Measurements from ENCODE around the gene WDR6. TPM values are rescaled to one million over a fixed set of nuclear protein-coding genes. Genes with fewer than 3 reads are reported as not detected.

WDR6 gene
- total RNA-seq, 1 experiment from 2014 or later, result 138 TPM

- Mint-ChIP-seq H3K27ac (ENCODE audit: unreplicated experiment) (no peak overlapping the region), H3K36me3 (ENCODE audit: insufficient read depth, unreplicated experiment) (peaks cover 49% of the 10 kb centered on the region), H3K27me3 (ENCODE audit: unreplicated experiment) (no peaks in the 10 kb centered on the region), H3K4me3 (ENCODE audit: low read depth, unreplicated experiment) (no peak overlapping the region), H3K4me1 (ENCODE audit: low read depth, unreplicated experiment) (peaks cover 16% of the 10 kb centered on the region), H3K9me3 (ENCODE audit: low read depth, unreplicated experiment) (no peaks in the 10 kb centered on the region)
- peak; percentile 45 for DNase-seq
- intact Hi-C loops (cut with micrococcal nuclease; ENCODE audit: unreplicated experiment), result no loop called here
- BruUV-seq (replicated peaks), result no TSS peak
- CTCF ChIA-PET, result interaction anchor here (0.6 kb wide), 1 partner anchor 719 kb away, joined by 7 read pairs; no protein-coding TSS in a partner anchor
- TF ChIP-seq CTCF (IDR thresholded peaks at IDR 0.05; ENCODE audit: unreplicated experiment), result no peak
These were observed 2.6 kb upstream of the WDR6 start for GRCh38 chr3:49004352-49005302.

- Mint-ChIP-seq H3K4me1 (ENCODE audit: low read depth, unreplicated experiment) (peaks cover 16% of the 10 kb centered on the region), H3K27me3 (ENCODE audit: unreplicated experiment) (no peaks in the 10 kb centered on the region), H3K9me3 (ENCODE audit: low read depth, unreplicated experiment) (no peaks in the 10 kb centered on the region), H3K36me3 (ENCODE audit: insufficient read depth, unreplicated experiment) (peaks cover 53% of the 10 kb centered on the region), H3K27ac (ENCODE audit: unreplicated experiment) (no peak overlapping the region), H3K4me3 (ENCODE audit: low read depth, unreplicated experiment) (no peak overlapping the region)
- CTCF ChIA-PET, result no interaction called here
- TF ChIP-seq CTCF (IDR thresholded peaks at IDR 0.05; ENCODE audit: unreplicated experiment), result no peak
- no TSS peak for BruUV-seq (replicated peaks)
- intact Hi-C loops (cut with micrococcal nuclease; ENCODE audit: unreplicated experiment), result no loop called here
- DNase-seq, result no peak
These were observed 1.9 kb upstream of the WDR6 start for GRCh38 chr3:49005303-49005680.

GRCh38 chr3:49005998-49006397, 1.2 kb upstream of the WDR6 start:
- Mint-ChIP-seq H3K36me3 (ENCODE audit: insufficient read depth, unreplicated experiment) (peaks cover 60% of the 10 kb centered on the region), H3K9me3 (ENCODE audit: low read depth, unreplicated experiment) (no peaks in the 10 kb centered on the region), H3K27ac (ENCODE audit: unreplicated experiment) (peak overlapping the region; percentile 88), H3K4me1 (ENCODE audit: low read depth, unreplicated experiment) (peaks cover 16% of the 10 kb centered on the region), H3K27me3 (ENCODE audit: unreplicated experiment) (no peaks in the 10 kb centered on the region), H3K4me3 (ENCODE audit: low read depth, unreplicated experiment) (no peak overlapping the region)
- CTCF ChIA-PET, result no interaction called here
- BruUV-seq (replicated peaks), result no TSS peak
- intact Hi-C loops (cut with micrococcal nuclease; ENCODE audit: unreplicated experiment), result no loop called here
- no peak for DNase-seq
- no peak for TF ChIP-seq CTCF (IDR thresholded peaks at IDR 0.05; ENCODE audit: unreplicated experiment)

- DNase-seq, result no peak
- intact Hi-C loops (cut with micrococcal nuclease; ENCODE audit: unreplicated experiment), result no loop called here
- peaks cover 16% of the 10 kb centered on the region for H3K4me1 Mint-ChIP-seq (ENCODE audit: low read depth, unreplicated experiment)
- H3K27ac Mint-ChIP-seq (ENCODE audit: unreplicated experiment), result peak overlapping the region; percentile 88
- H3K36me3 Mint-ChIP-seq (ENCODE audit: insufficient read depth, unreplicated experiment), result peaks cover 65% of the 10 kb centered on the region
- no peak for TF ChIP-seq CTCF (IDR thresholded peaks at IDR 0.05; ENCODE audit: unreplicated experiment)
- no peaks in the 10 kb centered on the region for H3K27me3 Mint-ChIP-seq (ENCODE audit: unreplicated experiment)
- H3K9me3 Mint-ChIP-seq (ENCODE audit: low read depth, unreplicated experiment), result no peaks in the 10 kb centered on the region
- BruUV-seq (replicated peaks), result no TSS peak
- peak overlapping the region; percentile 84 for H3K4me3 Mint-ChIP-seq (ENCODE audit: low read depth, unreplicated experiment)
- CTCF ChIA-PET, result interaction anchor here (0.8 to 1.8 kb wide), 8 partner anchors 11 to 87 kb away, joined by 3 to 20 read pairs (median 4); partner anchors contain the start of genes IMPDH2, NDUFAF3, P4HTM and QRICH1
These were observed 653 bp upstream of the WDR6 start for GRCh38 chr3:49006408-49007067.
